ENCODE measurements around the gene TMEM139. TPM values are rescaled to one million over a fixed set of nuclear protein-coding genes. Genes with fewer than 3 reads are reported as not detected.

TMEM139 gene
- 10 to 100 TPM in 1 of 4 donors, 1 to 10 TPM in 1, not detected in 2; 2.2 to 11.1 TPM for total RNA-seq

DNA sequence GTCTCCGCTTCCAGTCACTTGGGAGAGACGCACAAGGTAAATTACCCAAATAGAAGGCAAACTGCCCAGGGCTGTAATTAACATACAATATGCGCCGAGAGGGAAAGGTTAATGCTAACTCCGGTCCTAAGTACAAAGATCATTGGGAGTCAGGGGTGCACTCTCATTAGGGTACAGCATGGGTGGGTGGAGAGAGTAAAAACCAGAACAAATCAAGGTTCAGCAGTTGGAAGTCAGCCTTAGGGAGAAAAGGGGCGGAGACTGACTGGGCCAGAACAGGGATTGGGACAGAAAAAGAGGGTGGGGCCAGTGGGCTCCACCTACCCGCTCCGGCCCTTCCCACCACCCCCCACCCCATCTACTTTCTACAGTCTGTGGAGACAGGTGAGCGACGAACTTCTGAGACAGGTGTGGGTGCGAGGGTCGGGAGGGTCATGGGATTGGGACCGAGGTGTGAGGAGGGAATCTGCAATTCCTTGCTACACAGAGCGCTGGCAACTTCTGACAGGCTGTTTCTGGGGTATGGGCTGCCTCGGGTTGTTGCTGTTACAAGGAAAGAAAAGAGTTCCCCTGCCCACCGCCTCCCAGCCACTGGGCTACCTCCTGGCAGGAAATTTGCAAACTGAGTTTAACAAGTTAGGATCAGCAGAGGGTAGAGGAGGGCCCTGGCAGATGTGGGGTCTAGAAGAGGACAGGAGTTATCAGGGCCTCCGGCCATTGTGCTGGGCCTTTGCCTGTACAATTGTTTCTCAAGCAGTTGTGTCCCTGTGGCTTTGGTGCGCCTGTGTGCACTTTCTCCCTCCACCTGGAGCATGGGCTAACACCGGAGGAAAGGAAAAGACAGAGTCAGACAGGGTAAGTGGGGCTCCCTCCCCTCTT, at the start of gene TMEM139:
TSS of gene TMEM139 (plus strand) at position 368 of the 879 bp plus-strand sequence. CDS start 1,000 bp downstream, outside the sequence.
- intact Hi-C loops (cut with DNase I; ENCODE audit: low total_unique reads): no loop called here
- no peak within 1 kb of the TSS for H3K27ac ChIP-seq
- H3K27me3 ChIP-seq: no peaks in the 10 kb centered on the region
- no peak within 1 kb of the TSS for H3K4me3 ChIP-seq
- H3K4me1 ChIP-seq: peaks cover 0 to 6% of the 10 kb centered on the region in 2 donors
- peak in 1 of 2 donors; percentile 27 for TF ChIP-seq POLR2A (IDR thresholded peaks at IDR 0.05)
- TF ChIP-seq, protein P1, sequence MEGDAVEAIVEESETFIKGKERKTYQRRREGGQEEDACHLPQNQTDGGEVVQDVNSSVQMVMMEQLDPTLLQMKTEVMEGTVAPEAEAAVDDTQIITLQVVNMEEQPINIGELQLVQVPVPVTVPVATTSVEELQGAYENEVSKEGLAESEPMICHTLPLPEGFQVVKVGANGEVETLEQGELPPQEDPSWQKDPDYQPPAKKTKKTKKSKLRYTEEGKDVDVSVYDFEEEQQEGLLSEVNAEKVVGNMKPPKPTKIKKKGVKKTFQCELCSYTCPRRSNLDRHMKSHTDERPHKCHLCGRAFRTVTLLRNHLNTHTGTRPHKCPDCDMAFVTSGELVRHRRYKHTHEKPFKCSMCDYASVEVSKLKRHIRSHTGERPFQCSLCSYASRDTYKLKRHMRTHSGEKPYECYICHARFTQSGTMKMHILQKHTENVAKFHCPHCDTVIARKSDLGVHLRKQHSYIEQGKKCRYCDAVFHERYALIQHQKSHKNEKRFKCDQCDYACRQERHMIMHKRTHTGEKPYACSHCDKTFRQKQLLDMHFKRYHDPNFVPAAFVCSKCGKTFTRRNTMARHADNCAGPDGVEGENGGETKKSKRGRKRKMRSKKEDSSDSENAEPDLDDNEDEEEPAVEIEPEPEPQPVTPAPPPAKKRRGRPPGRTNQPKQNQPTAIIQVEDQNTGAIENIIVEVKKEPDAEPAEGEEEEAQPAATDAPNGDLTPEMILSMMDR (IDR thresholded peaks at IDR 0.05): no peak
- no peak for DNase-seq
- H3K9me3 ChIP-seq: no peaks in the 10 kb centered on the region
- no peaks in the 10 kb centered on the region for H3K36me3 ChIP-seq

DNA sequence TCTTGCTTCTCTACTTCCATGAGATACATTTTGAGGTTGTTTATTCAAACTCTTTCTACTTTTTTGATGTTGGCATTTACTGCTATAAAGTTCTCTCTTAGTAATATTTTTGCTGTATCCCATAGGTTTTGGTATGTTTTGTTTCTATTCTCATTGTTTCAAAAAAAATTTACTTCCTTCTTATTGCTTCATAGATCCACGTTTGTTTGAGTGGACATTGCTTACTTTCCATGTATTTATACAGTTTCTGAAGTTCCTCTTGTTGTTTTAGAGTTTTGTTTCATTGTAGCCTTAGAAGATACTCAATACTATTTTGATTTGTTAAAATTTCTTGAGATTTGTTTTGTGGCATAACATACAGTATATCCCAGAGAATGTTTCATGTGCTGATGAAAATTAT, 49.2 kb upstream of the TMEM139 start:
- DNase-seq: no peak
- intact Hi-C loops (cut with DNase I; ENCODE audit: low total_unique reads): loop anchor here (5.0 kb wide), 1 partner anchor 182 kb away; no protein-coding TSS in a partner anchor
- TF ChIP-seq POLR2A (IDR thresholded peaks at IDR 0.05): no peak
- TF ChIP-seq, protein P1 (IDR thresholded peaks at IDR 0.05): no peak

GRCh38 chr7:143236408-143236990, 48.3 kb upstream of the TMEM139 start:
- Histone ChIP-seq H3K9me3 (no peaks in the 10 kb centered on the region), H3K4me1 (no peaks in the 10 kb centered on the region), H3K27me3 (no peaks in the 10 kb centered on the region), H3K27ac (no peak overlapping the region), H3K4me3 (no peak overlapping the region), H3K36me3 (no peaks in the 10 kb centered on the region)
- intact Hi-C loops (cut with DNase I; ENCODE audit: low total_unique reads): loop anchor here (5.0 kb wide), 1 partner anchor 181 kb away; no protein-coding TSS in a partner anchor
- TF ChIP-seq POLR2A (IDR thresholded peaks at IDR 0.05): no peak
- TF ChIP-seq, protein P1 (IDR thresholded peaks at IDR 0.05): no peak
- DNase-seq: no peak

More for the DNA sequence above, 49.2 kb upstream of the TMEM139 start:
- no peaks in the 10 kb centered on the region for H3K27me3 ChIP-seq
- H3K27ac ChIP-seq: no peak overlapping the region
- no peaks in the 10 kb centered on the region for H3K4me1 ChIP-seq
- no peaks in the 10 kb centered on the region for H3K9me3 ChIP-seq
- H3K36me3 ChIP-seq: no peaks in the 10 kb centered on the region
- H3K4me3 ChIP-seq: no peak overlapping the region

- Histone ChIP-seq H3K4me3 (no peak overlapping the region), H3K36me3 (no peaks in the 10 kb centered on the region), H3K27ac (no peak overlapping the region), H3K27me3 (no peaks in the 10 kb centered on the region), H3K4me1 (no peaks in the 10 kb centered on the region), H3K9me3 (no peaks in the 10 kb centered on the region)
- no peak for DNase-seq
- intact Hi-C loops (cut with DNase I; ENCODE audit: low total_unique reads): loop anchor here (5.0 kb wide), 1 partner anchor 180 kb away; no protein-coding TSS in a partner anchor
- no peak for TF ChIP-seq POLR2A (IDR thresholded peaks at IDR 0.05)
- TF ChIP-seq, protein P1 (IDR thresholded peaks at IDR 0.05): no peak
These were observed 47.4 kb upstream of the TMEM139 start for GRCh38 chr7:143237366-143237765.
